ENCODE measurements around the gene PPP2R3A. TPM values are rescaled to one million over a fixed set of nuclear protein-coding genes. Genes with fewer than 3 reads are reported as not detected.
"Not testable (repeated sequence)": the region's sequence is repeated elsewhere in the genome, so short reads cannot be mapped to it uniquely, and the experiment has no call there.

PPP2R3A gene
- total and polyA plus RNA-seq, 2 experiments from 2014 or later: 14.2 to 21.0 TPM

DNA sequence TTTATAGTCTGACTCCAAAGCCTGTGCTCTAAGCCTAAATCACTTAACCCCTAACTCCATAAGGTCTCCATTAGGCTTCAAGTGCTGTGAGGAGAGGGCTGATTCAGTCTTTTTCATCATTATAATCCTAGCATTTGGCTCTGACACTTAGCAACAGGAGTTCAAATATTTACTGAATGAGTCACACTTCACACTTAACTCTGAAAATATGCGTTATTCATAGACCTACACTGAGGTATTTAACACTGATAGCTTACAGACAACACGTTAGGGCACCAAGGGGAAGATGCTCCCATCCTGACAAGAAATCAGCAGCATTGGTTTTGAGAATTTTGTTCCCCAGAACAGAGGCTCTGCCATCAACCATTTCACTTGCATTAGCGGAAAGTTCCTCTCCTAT, 177.1 kb downstream of the PPP2R3A start:
- H3K27ac ChIP-seq: peak overlapping the region; percentile 91
- H3K4me3 ChIP-seq: no peak overlapping the region
- TF ChIP-seq EZH2 (IDR thresholded peaks at IDR 0.05; ENCODE audit: insufficient read depth, poor library complexity, severe bottlenecking) (no peak), EZH2phosphoT487 (IDR thresholded peaks at IDR 0.05; ENCODE audit: insufficient read depth, low read depth) (no peak)
- no peaks in the 10 kb centered on the region for H3K27me3 ChIP-seq (replicated peaks; ENCODE audit: insufficient read depth)
- 2 to 3% methylated on average over 3 of the region's 3 CpGs for WGBS, 2 experiments (ENCODE audit: low coverage in 1 of 2, low lambda C conversion rate in 2 of 2, missing lambda C conversion rate in 2 of 2)
- H3K36me3 ChIP-seq (ENCODE audit: low read depth): peaks cover 13% of the 10 kb centered on the region; the same call in 1 of the 2 replicates
- peaks cover 37% of the 10 kb centered on the region for H3F3A ChIP-seq (ENCODE audit: insufficient read depth)
- H3K79me2 ChIP-seq (ENCODE audit: insufficient read depth): peaks cover 54% of the 10 kb centered on the region
- no peaks in the 10 kb centered on the region for H3K9me3 ChIP-seq (ENCODE audit: low read depth)
- peak overlapping the region; percentile 40 for H3K4me2 ChIP-seq (ENCODE audit: unreplicated experiment)
- peak overlapping the region; percentile 48 for H3K9ac ChIP-seq
- no peaks in the 10 kb centered on the region for H4K20me1 ChIP-seq (ENCODE audit: insufficient read depth)
- no peak overlapping the region for H2AFZ ChIP-seq
- no peaks in the 10 kb centered on the region for H3K9me2 ChIP-seq (ENCODE audit: insufficient read depth)
- peak; percentile 93 for DNase-seq
- peaks cover 44% of the 10 kb centered on the region for H3K4me1 ChIP-seq (ENCODE audit: insufficient read depth)
- in situ Hi-C loops (cut with MboI): no loop called here

GRCh38 chr3:136144397-136144796, 178.9 kb downstream of the PPP2R3A start:
- H3K9me2 ChIP-seq (ENCODE audit: insufficient read depth); H4K20me1 ChIP-seq (ENCODE audit: insufficient read depth); H3K9me3 ChIP-seq (ENCODE audit: low read depth); H3K9ac ChIP-seq; H3K4me2 ChIP-seq (ENCODE audit: unreplicated experiment); H3K27ac ChIP-seq; H3K27me3 ChIP-seq (replicated peaks; ENCODE audit: insufficient read depth); H3K4me3 ChIP-seq; in situ Hi-C loops (cut with MboI); DNase-seq; H2AFZ ChIP-seq: not testable (repeated sequence)
- 87% methylated on average over 4 of the region's 4 CpGs for WGBS, 2 experiments (ENCODE audit: low coverage in 1 of 2, low lambda C conversion rate in 2 of 2, missing lambda C conversion rate in 2 of 2)
- Histone ChIP-seq H3K4me1 (ENCODE audit: insufficient read depth) (peaks cover 58% of the 10 kb centered on the region), H3K79me2 (ENCODE audit: insufficient read depth) (peaks cover 65% of the 10 kb centered on the region), H3K36me3 (ENCODE audit: low read depth) (peaks cover 15% of the 10 kb centered on the region; the same call in 1 of the 2 replicates), H3F3A (ENCODE audit: insufficient read depth) (peaks cover 55% of the 10 kb centered on the region)

- no peaks in the 10 kb centered on the region for H3K9me3 ChIP-seq (ENCODE audit: low read depth)
- H3K27me3 ChIP-seq (replicated peaks; ENCODE audit: insufficient read depth): no peaks in the 10 kb centered on the region
- no peak overlapping the region for H3K4me2 ChIP-seq (ENCODE audit: unreplicated experiment)
- peaks cover 92% of the 10 kb centered on the region for H3K79me2 ChIP-seq (ENCODE audit: insufficient read depth)
- no peak overlapping the region for H3K27ac ChIP-seq
- H4K20me1 ChIP-seq (ENCODE audit: insufficient read depth): peaks cover 8% of the 10 kb centered on the region; the same call in 1 of the 2 replicates
- H2AFZ ChIP-seq: no peak overlapping the region
- in situ Hi-C loops (cut with MboI): no loop called here
- H3F3A ChIP-seq (ENCODE audit: insufficient read depth): peaks cover 51% of the 10 kb centered on the region
- TF ChIP-seq EZH2phosphoT487 (IDR thresholded peaks at IDR 0.05; ENCODE audit: insufficient read depth, low read depth) (no peak), EZH2 (IDR thresholded peaks at IDR 0.05; ENCODE audit: insufficient read depth, poor library complexity, severe bottlenecking) (no peak)
- 95 to 96% methylated on average over 6 of the region's 6 CpGs for WGBS, 2 experiments (ENCODE audit: low coverage in 1 of 2, low lambda C conversion rate in 2 of 2, missing lambda C conversion rate in 2 of 2)
- no peak overlapping the region for H3K9ac ChIP-seq
- peak; percentile 22 for DNase-seq
- H3K4me3 ChIP-seq: no peak overlapping the region
- peaks cover 33% of the 10 kb centered on the region for H3K36me3 ChIP-seq (ENCODE audit: low read depth)
- no peaks in the 10 kb centered on the region for H3K9me2 ChIP-seq (ENCODE audit: insufficient read depth)
- H3K4me1 ChIP-seq (ENCODE audit: insufficient read depth): peaks cover 52% of the 10 kb centered on the region
Observed at GRCh38 chr3:136146981-136147729, 181.6 kb downstream of the PPP2R3A start.

DNA sequence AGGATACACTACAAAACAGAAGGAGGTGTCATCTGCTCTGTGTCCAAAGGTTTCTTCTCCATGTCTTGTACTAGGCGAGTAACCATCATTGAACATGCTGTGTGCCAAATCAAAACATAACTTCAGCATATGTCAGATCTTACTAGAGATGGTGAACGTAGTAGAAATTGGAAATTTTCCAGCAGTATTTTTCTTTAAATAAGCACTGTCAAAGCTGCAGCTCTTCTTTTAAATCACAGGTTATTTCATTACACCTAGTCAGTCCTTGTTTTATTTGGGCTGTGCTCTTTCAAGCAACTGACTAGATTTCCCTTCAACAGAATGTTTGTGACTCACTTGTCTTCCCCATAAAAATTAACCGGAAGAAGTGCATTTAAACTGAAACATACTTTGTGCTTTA, 184.1 kb downstream of the PPP2R3A start:
- H3K9me3 ChIP-seq (ENCODE audit: low read depth): no peaks in the 10 kb centered on the region
- H3K4me2 ChIP-seq (ENCODE audit: unreplicated experiment): peak overlapping the region; percentile 34
- H3K9ac ChIP-seq: no peak overlapping the region
- WGBS, 2 experiments (ENCODE audit: low coverage in 1 of 2, low lambda C conversion rate in 2 of 2, missing lambda C conversion rate in 2 of 2): 44 to 55% methylated on average over 3 of the region's 3 CpGs
- peaks cover 44% of the 10 kb centered on the region for H3F3A ChIP-seq (ENCODE audit: insufficient read depth)
- peaks cover 100% of the 10 kb centered on the region for H3K79me2 ChIP-seq (ENCODE audit: insufficient read depth)
- peaks cover 35% of the 10 kb centered on the region for H3K36me3 ChIP-seq (ENCODE audit: low read depth)
- no peaks in the 10 kb centered on the region for H3K9me2 ChIP-seq (ENCODE audit: insufficient read depth)
- no peak overlapping the region for H3K4me3 ChIP-seq
- H2AFZ ChIP-seq: no peak overlapping the region
- H3K27me3 ChIP-seq (replicated peaks; ENCODE audit: insufficient read depth): no peaks in the 10 kb centered on the region
- peaks cover 40% of the 10 kb centered on the region for H3K4me1 ChIP-seq (ENCODE audit: insufficient read depth)
- H4K20me1 ChIP-seq (ENCODE audit: insufficient read depth): peaks cover 8% of the 10 kb centered on the region; the same call in 1 of the 2 replicates
- DNase-seq: peak; percentile 54
- in situ Hi-C loops (cut with MboI): no loop called here
- H3K27ac ChIP-seq: peak overlapping the region; percentile 29
- TF ChIP-seq EZH2phosphoT487 (IDR thresholded peaks at IDR 0.05; ENCODE audit: insufficient read depth, low read depth): no peak
- TF ChIP-seq EZH2 (IDR thresholded peaks at IDR 0.05; ENCODE audit: insufficient read depth, poor library complexity, severe bottlenecking): no peak

Measured in GM23248 (cell line).